Sigmoid colon (tissue), 7 donors: ENCODE results near the gene GMEB2. TPM values are rescaled to one million over a fixed set of nuclear protein-coding genes. Genes with fewer than 3 reads are reported as not detected.

Experiments
- polyA plus RNA-seq, 3 donors: library from polyadenylated mRNA; stranded (reverse); fragments of 200-250 nt; gene quantifications; one replicate each; pipeline ENCODE4 v1.2.3, GENCODE V29; 2013
- total RNA-seq, 4 donors: library from RNA; depleted of rRNA; stranded (reverse); fragments of >200 nt; gene quantifications; one replicate each; pipeline ENCODE4 v1.1.0, GENCODE V29; 2016
- donor health status: healthy with polysubstance abuse.
- donor health status: Bipolar disorder and iron deficiency.
- donor health status: healthy.

The GMEB2 gene
- total and polyA plus RNA-seq, 7 donors = 6.0 to 15.1 (median 7.9) TPM

Other genes with a start within 250 kb of the GMEB2 start
- 1 to 10 TPM in 2 of 4 donors, under 1 TPM in 1, not detected in 1; 0.95 to 4.2 (median 1.4) TPM for gene KCNQ2, start 154.4 kb downstream of the GMEB2 start, total RNA-seq
- under 1 TPM in 1 of 3 donors, not detected in 2; 0.83 TPM for gene KCNQ2, start 154.4 kb downstream of the GMEB2 start, polyA plus RNA-seq
- gene EEF1A2, start 128.0 kb downstream of the GMEB2 start, total RNA-seq = 10 to 100 TPM in 2 of 4 donors, 1 to 10 TPM in 2; 4.6 to 14.3 (median 11.0) TPM
- 1 to 10 TPM; 2.8 to 7.8 (median 4.2) TPM for gene EEF1A2, start 128.0 kb downstream of the GMEB2 start, polyA plus RNA-seq
- gene PPDPF, start 106.3 kb downstream of the GMEB2 start, total RNA-seq = 100 to 1,000 TPM in 3 of 4 donors, 10 to 100 TPM in 1; 82.8 to 244 (median 146) TPM
- gene PPDPF, start 106.3 kb downstream of the GMEB2 start, polyA plus RNA-seq = 1,000 to 10,000 TPM in 2 of 3 donors, 100 to 1,000 TPM in 1; 658 to 1,688 (median 1,153) TPM
- gene PTK6, start 89.7 kb downstream of the GMEB2 start, total RNA-seq = under 1 TPM in 2 of 4 donors, not detected in 2; 0.28 to 0.36 TPM
- 10 to 100 TPM; 59.5 to 80.7 (median 73.3) TPM for gene PTK6, start 89.7 kb downstream of the GMEB2 start, polyA plus RNA-seq
- not detected for gene SRMS, start 79.4 kb downstream of the GMEB2 start, total RNA-seq
- gene SRMS, start 79.4 kb downstream of the GMEB2 start, polyA plus RNA-seq = 1 to 10 TPM in 1 of 3 donors, under 1 TPM in 1, not detected in 1; 0.19 to 2.4 TPM
- gene FNDC11, start 72.9 kb downstream of the GMEB2 start, total RNA-seq = under 1 TPM; 0.16 to 0.55 (median 0.45) TPM
- under 1 TPM in 2 of 3 donors, not detected in 1; under 0.01 to 0.47 TPM for gene FNDC11, start 72.9 kb downstream of the GMEB2 start, polyA plus RNA-seq
- 10 to 100 TPM in 3 of 4 donors, 1 to 10 TPM in 1; 9.5 to 48.1 (median 15.4) TPM for gene HELZ2, start 52.9 kb downstream of the GMEB2 start, total RNA-seq
- 10 to 100 TPM in 1 of 3 donors, 1 to 10 TPM in 2; 1.2 to 38.4 (median 3.5) TPM for gene HELZ2, start 52.9 kb downstream of the GMEB2 start, polyA plus RNA-seq
- gene STMN3, start 26.3 kb upstream of the GMEB2 start, total RNA-seq = 10 to 100 TPM; 14.6 to 22.1 (median 20.1) TPM
- 10 to 100 TPM in 1 of 3 donors, 1 to 10 TPM in 2; 1.8 to 25.2 (median 6.6) TPM for gene STMN3, start 26.3 kb upstream of the GMEB2 start, polyA plus RNA-seq
- 10 to 100 TPM; 19.6 to 44.3 (median 31.4) TPM for gene RTEL1, start 31.2 kb upstream of the GMEB2 start, total RNA-seq
- gene RTEL1, start 31.2 kb upstream of the GMEB2 start, polyA plus RNA-seq = 10 to 100 TPM in 1 of 3 donors, 1 to 10 TPM in 2; 3.6 to 22.4 (median 9.0) TPM
- gene TNFRSF6B, start 69.6 kb upstream of the GMEB2 start, total RNA-seq = 10 to 100 TPM in 1 of 4 donors, 1 to 10 TPM in 3; 1.8 to 45.5 (median 4.2) TPM
- gene TNFRSF6B, start 69.6 kb upstream of the GMEB2 start, polyA plus RNA-seq = 100 to 1,000 TPM in 1 of 3 donors, 1 to 10 TPM in 2; 1.2 to 186 (median 4.8) TPM
- gene ARFRP1, start 80.9 kb upstream of the GMEB2 start, total RNA-seq = 10 to 100 TPM; 26.8 to 38.7 (median 28.8) TPM
- gene ARFRP1, start 80.9 kb upstream of the GMEB2 start, polyA plus RNA-seq = 10 to 100 TPM; 39.1 to 70.2 (median 45.6) TPM
- gene ZGPAT, start 80.9 kb upstream of the GMEB2 start, total RNA-seq = 10 to 100 TPM; 18.5 to 22.5 (median 19.6) TPM
- 10 to 100 TPM; 24.0 to 44.9 (median 30.5) TPM for gene ZGPAT, start 80.9 kb upstream of the GMEB2 start, polyA plus RNA-seq
- 1 to 10 TPM; 4.6 to 7.8 (median 6.4) TPM for gene LIME1, start 109.6 kb upstream of the GMEB2 start, total RNA-seq
- 10 to 100 TPM in 1 of 3 donors, 1 to 10 TPM in 1, not detected in 1; 4.8 to 35.3 TPM for gene LIME1, start 109.6 kb upstream of the GMEB2 start, polyA plus RNA-seq
- gene SLC2A4RG, start 112.7 kb upstream of the GMEB2 start, total RNA-seq = 10 to 100 TPM; 25.2 to 78.2 (median 54.5) TPM
- 10 to 100 TPM; 19.7 to 33.0 (median 33.0) TPM for gene SLC2A4RG, start 112.7 kb upstream of the GMEB2 start, polyA plus RNA-seq
- 1 to 10 TPM; 3.4 to 5.3 (median 4.3) TPM for gene ZBTB46, start 204.2 kb upstream of the GMEB2 start, total RNA-seq
- gene ZBTB46, start 204.2 kb upstream of the GMEB2 start, polyA plus RNA-seq = 1 to 10 TPM in 1 of 3 donors, under 1 TPM in 2; 0.23 to 3.6 (median 0.60) TPM
- gene ABHD16B, start 234.4 kb upstream of the GMEB2 start, total RNA-seq = not detected
- gene ABHD16B, start 234.4 kb upstream of the GMEB2 start, polyA plus RNA-seq = under 1 TPM in 1 of 3 donors, not detected in 2; 0.44 TPM
- gene TPD52L2, start 238.2 kb upstream of the GMEB2 start, total RNA-seq = 100 to 1,000 TPM in 3 of 4 donors, 10 to 100 TPM in 1; 84.7 to 109 (median 104) TPM
- gene TPD52L2, start 238.2 kb upstream of the GMEB2 start, polyA plus RNA-seq = 10 to 100 TPM; 71.7 to 84.2 (median 74.5) TPM